GM21423 (cell line): Measurements from ENCODE around the gene LSMEM2.

ENCODE experiments used
- ATAC-seq: cut with Tn5 transposase; IDR thresholded peaks from one replicate; pipeline ENCODE4 v1.9.1; 2021; ENCODE audit warnings: mild to moderate bottlenecking, moderate library complexity; ENCODE audit not compliant: unreplicated experiment

Gene LSMEM2

GRCh38 chr3:50337175-50337861 is 58.4 kb downstream of the LSMEM2 start:
- peak; percentile 71 for ATAC-seq
